GM12875 (cell line): Measurements from ENCODE around the gene SYT12.

ENCODE experiments used
- H3K4me3 ChIP-seq: one replicate; pipeline ENCODE4 v1.5.1; 2011; ENCODE audit warnings: low read depth, low read length, control low read depth
- TF ChIP-seq, protein P1 (sequence below): IDR thresholded peaks from 2 replicates; pipeline ENCODE4 v1.5.1; 2011; ENCODE audit warnings: low read depth, mild to moderate bottlenecking, control low read depth, inconsistent platforms, low read length, moderate library complexity, borderline replicate concordance; ENCODE audit not compliant: insufficient read depth

Gene SYT12

DNA sequence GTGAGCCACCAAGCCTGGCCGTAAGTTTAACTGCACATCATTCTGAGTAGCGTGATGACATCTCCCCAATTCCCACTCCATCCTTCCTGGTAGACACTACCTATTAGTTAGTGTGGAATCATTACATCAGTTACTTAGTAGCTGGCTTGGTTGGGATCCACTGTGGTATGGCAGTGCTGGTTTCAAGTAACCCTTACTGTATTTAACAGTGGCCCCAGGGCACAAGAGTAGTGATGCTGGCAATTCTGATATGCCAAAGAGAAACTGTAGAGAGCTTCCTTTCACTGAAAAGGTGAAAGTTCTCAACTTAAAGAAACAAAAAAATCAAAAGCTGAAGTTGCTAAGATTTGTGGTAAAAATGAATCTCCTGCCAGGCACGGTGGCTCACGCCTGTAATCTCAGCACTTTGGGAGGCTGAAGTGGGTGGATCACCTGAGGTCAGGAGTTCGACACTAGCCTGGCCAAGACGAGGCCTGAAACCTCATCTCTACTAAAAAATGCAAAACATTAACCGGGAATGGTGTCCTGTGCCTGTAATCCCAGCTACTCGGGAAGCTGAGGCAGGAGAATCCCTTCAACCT is 60.9 kb downstream of the SYT12 start:
- TF ChIP-seq, protein P1, sequence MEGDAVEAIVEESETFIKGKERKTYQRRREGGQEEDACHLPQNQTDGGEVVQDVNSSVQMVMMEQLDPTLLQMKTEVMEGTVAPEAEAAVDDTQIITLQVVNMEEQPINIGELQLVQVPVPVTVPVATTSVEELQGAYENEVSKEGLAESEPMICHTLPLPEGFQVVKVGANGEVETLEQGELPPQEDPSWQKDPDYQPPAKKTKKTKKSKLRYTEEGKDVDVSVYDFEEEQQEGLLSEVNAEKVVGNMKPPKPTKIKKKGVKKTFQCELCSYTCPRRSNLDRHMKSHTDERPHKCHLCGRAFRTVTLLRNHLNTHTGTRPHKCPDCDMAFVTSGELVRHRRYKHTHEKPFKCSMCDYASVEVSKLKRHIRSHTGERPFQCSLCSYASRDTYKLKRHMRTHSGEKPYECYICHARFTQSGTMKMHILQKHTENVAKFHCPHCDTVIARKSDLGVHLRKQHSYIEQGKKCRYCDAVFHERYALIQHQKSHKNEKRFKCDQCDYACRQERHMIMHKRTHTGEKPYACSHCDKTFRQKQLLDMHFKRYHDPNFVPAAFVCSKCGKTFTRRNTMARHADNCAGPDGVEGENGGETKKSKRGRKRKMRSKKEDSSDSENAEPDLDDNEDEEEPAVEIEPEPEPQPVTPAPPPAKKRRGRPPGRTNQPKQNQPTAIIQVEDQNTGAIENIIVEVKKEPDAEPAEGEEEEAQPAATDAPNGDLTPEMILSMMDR: no peak

DNA sequence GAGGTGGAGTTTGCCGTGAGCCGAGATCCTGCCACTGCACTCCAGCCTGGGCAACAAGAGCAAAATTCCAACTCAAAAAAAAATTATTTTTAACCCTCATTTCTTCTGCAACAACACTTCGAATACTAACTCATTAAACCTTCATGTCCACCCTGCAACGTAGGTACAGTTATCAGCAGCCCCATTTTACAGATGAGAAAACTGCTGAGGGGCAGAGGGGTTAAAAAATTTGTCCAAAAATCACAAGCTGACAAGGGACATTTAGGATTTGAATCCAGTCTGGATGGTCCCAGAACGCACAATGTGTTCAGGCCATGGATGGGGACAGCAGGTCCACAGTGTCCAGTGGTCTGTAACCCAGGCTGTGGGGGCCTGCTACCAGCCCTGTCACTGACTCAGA is 62.7 kb downstream of the SYT12 start:
- TF ChIP-seq, protein P1: no peak
- H3K4me3 ChIP-seq: no peak overlapping the region

More for the DNA sequence above, 60.9 kb downstream of the SYT12 start:
- H3K4me3 ChIP-seq: no peak overlapping the region

DNA sequence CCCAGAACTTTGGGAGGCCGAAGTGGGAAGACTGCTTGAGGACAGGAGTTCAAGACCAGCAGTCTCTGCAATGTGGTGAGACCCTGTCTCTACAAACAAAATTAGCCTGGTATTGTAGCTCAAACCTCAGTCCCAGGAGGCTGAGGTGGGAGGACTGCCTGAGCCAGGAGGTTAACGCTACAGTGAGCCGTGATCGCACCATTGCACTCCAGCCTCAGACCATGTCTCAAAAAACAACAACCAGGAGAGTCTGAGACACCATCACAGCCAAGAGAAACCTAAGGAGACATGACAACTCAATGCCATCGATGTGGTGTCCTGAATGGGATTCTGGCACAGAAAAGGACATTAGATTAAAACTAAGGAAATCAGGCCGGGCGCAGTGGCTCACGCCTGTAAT is 67.8 kb downstream of the SYT12 start:
- TF ChIP-seq, protein P1: no peak
- H3K4me3 ChIP-seq: no peak overlapping the region

DNA sequence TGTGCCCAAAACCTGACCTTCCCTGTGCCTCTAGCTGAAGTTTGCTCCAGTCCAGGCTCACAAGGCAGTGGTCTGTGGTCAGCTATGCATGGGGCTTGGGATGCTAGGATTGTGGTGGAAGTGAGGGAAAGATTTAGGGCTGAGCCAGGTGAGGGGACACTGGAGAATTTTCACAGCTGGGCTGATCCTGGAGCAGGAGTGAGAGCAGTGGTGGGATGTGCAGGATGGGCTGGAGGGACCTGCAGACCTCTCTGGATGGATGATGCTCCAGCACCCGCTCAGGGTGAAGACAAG is 72.2 kb downstream of the SYT12 start:
- TF ChIP-seq, protein P1: no peak
- H3K4me3 ChIP-seq: no peak overlapping the region

DNA sequence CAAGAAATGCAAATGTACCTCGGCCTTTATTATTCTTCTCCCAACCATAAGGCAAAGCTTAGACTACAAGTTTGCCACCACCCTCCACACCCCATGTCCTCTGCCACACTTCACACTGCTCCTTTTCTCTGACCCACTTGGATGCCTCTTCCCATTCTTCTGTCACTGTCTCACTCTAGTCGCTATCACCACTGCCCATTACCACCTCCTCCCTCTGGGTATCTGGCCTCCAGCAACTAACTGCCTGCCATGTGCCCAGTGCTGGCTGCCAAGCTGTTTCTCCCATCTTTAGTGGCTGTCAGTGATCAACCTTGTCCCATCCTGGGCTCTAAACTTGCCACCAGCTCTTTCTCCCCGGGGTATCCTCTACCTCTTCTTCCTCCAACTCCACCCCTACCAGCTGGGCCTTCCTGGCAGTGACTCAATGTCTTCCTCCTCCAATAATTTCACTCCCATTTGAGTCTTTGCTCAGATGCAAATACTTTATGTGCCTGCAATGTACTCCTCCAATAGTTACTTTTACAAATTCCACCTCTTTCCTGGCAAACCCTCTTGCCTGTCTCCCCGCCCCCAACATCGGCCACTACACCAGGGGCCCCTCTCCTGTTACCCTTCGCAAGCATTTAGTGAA is 76.0 kb downstream of the SYT12 start:
- no peak overlapping the region for H3K4me3 ChIP-seq
- TF ChIP-seq, protein P1: no peak

DNA sequence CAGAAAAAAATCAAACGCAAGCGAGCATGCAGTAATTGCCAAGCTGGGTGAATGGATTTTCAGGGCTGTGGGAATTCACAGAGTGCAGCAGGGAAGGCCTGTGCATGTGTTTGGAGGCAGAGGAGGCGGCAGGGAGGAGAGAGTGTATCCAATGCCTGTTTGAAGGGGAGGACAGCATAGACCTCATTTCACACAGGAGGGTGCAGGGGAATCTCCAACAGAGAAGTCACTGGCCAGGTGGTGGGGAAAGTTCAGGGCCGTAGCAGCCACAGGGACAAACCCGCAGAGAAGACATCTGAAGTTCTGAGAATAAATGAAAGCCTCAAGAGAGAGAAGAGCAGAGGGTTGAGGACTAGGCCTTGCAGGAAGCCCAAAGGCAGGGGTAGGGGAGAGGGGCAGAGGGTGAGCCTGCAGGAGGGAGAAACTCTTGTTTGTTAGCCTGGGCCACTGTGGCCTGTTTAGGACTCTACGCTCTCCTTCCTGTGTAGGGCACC is 76.9 kb downstream of the SYT12 start:
- no peak overlapping the region for H3K4me3 ChIP-seq
- TF ChIP-seq, protein P1: no peak
